Activated naive CD4-positive, alpha-beta T cell treated with anti-CD3 and anti-CD28 coated beads, Interleukin-2, amount 10 ng/mL, durations not matched to agents 5 hours and 36 hours (primary cell): ENCODE measurements around the gene PIGBOS1. TPM values are rescaled to one million over a fixed set of nuclear protein-coding genes. Genes with fewer than 3 reads are reported as not detected.

Experiments used
- total RNA-seq, 2 experiments: library from RNA; stranded (reverse); gene quantifications; one replicate each; pipeline ENCODE4 v1.2.3, GENCODE V29; 2021

Gene PIGBOS1
- 10 to 100 TPM; 11.9 to 15.2 TPM for total RNA-seq

GRCh38 chr15:55318588-55319494, at the start of gene PIGBOS1, which contains the start of gene PIGB:
Gene PIGBOS1 (minus strand): TSS chr15:55319123. CDS start chr15:55317792, 1,331 bp downstream.
Gene PIGB (plus strand): TSS chr15:55319222. CDS start chr15:55319251, 29 bp downstream.

DNA sequence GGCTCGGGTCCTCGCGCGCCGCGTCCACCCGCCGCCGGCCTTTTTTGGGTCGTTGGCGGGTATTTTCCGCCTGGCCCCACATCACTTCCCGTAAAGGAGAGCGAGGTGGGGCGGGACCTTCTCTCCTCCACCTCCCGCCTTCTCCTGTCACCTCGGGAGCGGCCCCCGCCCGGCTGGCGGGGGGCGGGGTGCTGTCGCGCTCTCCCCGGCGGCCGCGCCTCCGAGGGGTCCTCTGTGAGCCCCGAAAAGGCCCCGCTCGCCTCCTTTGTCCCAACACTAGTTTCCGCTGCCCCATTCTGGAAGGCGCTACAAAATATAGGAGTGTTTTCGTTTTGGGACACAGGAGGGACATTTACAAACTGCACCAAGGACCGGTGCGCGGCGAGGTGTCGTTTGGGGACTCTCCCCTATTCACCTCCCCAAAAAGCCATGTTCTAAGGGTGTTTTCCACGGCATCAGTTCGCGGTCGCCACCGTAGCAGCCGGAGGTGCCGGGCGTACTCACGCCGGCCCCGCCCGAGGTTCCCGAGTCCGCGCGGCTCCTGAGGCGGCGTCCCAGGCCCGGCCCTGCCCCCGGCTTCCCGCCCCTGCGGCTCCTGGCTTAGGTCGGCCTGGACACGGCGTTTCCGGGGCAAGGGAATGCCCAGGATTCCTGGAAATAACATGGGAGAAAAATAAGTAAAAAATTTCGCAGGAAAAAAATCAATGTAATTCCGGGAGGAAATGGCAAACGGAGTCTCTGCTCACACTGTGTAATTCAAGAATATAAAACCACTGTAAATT, 29.0 kb downstream of the PIGBOS1 start, which contains the start of gene RAB27A:
TSS of gene RAB27A (minus strand) at position 68 of the 782 bp plus-strand sequence. CDS start 54,879 bp downstream, outside the sequence.

Other genes starting within 250 kb of the PIGBOS1 start
- gene RSL24D1, start 122.2 kb downstream of the PIGBOS1 start, total RNA-seq: 100 to 1,000 TPM in 1 of 2 experiments, 10 to 100 TPM in 1; 96.1 to 102 TPM
- 10 to 100 TPM; 58.2 to 62.5 TPM for gene RAB27A, start 29.3 kb downstream of the PIGBOS1 start, total RNA-seq
- 10 to 100 TPM; 19.6 to 22.7 TPM for gene PIGB, start 99 bp upstream of the PIGBOS1 start, total RNA-seq
- gene CCPG1, start 89.2 kb upstream of the PIGBOS1 start, total RNA-seq: 10 to 100 TPM; 14.7 to 16.2 TPM
- under 1 TPM in 1 of 2 experiments, not detected in 1; 0.35 TPM for gene PIERCE2, start 89.4 kb upstream of the PIGBOS1 start, total RNA-seq
- gene DNAAF4, start 189.1 kb upstream of the PIGBOS1 start, total RNA-seq: not detected